Suppressor macrophage treated with lipopolysaccharide for 1 hour (primary cell): ENCODE measurements around the gene ERO1B.

Source experiments
- DNase-seq, 3 donors: peaks; one replicate each; pipeline ENCODE4 v3.0.0-alpha.2; 2020 to 2022

ERO1B gene

GRCh38 chr1:236176337-236177336 is 105.1 kb downstream of the ERO1B start:
- no peak for DNase-seq

- no peak for DNase-seq
These were observed 106.0 kb downstream of the ERO1B start for GRCh38 chr1:236175642-236176336.

GRCh38 chr1:236173174-236173767 is 108.5 kb downstream of the ERO1B start:
- no peak for DNase-seq

DNA sequence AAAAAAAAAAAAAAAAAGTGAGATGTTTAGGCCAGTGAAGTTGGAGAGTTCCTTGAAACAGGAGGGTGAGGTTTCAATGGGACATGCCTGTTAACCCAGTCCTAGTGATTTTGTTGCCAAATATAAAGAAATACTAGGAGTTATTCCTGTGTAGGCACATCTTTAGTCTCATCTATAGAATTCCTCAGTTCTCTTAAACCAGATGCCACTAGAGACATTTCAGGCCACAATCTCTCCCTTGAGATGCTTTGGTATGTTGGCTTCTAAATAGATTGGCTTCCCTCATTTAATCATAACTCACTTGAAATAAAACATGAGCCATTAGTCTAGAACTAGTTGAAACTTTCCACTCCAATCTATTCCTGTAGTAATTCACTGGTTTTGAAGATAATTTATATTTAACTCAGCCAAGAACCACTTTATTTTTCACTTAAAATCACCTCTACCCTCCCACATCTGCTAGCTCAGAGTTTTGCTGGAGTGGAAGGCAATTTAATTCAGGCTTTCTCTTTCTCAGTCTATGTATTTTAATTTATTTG is 109.6 kb downstream of the ERO1B start:
- no peak for DNase-seq

DNA sequence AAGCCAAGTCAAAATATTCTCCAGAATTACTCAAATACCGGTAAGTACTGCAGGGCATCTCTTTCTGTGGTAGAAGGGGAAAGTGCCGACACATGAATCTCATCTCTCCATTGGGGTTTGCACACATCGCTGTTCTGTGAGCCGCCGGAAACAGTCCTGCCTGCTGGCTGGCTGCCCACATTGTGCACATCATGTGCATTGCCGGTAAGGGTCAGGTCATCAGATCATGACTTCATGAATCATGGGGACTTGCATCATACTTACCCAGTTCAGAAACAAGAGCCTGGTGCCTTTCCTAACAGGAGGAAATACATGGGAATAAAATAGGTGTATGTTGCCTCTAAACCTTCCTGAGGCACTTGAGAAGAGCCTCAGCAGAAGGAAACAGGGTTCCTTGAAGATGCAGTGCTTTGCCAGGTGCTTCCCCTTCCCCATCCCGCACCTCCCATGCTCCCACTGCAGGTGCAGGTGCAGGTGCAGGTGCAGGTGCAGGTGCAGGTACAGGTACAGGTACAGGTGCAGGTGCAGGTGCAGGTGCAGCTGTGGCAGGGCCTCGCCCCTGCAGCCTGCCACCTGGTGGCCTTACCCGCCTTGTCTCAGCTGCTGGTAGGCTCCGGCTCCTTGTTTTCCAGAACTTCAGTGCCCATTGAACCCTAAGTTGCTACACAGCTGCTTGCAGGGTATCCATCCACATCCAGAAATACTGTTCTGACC is 112.9 kb downstream of the ERO1B start:
- DNase-seq = peak; percentile 92 to 96 (median 93)

GRCh38 chr1:236167578-236167977 is 114.2 kb downstream of the ERO1B start:
- no peak for DNase-seq

- DNase-seq = no peak
These were observed 114.6 kb downstream of the ERO1B start for GRCh38 chr1:236167154-236167553.

DNA sequence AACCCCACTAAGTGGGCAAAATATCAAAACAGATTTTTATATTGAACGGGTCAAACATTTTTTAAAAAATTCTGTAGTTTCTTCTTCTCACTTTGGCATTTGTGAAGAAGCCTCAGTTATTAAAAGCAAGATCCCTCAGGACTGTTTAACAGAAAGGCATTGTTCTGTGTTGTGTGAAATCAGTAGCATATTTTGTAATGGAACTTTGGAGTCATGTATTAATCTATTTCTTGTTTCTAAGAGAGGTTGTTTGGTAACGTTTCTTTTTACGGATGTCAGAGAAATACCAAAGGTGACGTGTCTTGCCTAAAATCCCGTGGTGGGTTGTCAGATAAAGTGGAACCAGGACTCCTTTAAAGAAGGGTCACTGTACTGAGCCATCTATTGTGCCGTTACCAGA is 115.7 kb downstream of the ERO1B start:
- no peak for DNase-seq
